Stimulated activated CD4-positive, alpha-beta T cell treated with anti-CD3 and anti-CD28 coated beads, Interleukin-1b, Interleukin-23, amount 100 ng/mL, for 1 hour (primary cell): ENCODE measurements around the gene MCTP2.
"Not testable (repeated sequence)": the region's sequence is repeated elsewhere in the genome, so short reads cannot be mapped to it uniquely, and the experiment has no call there.

Source experiments
- DNase-seq, 2 donors: peaks; one replicate each; pipeline ENCODE4 v3.0.0-alpha.2; 2020; ENCODE audit warnings: low read depth in 2 of 2

MCTP2 gene

DNA sequence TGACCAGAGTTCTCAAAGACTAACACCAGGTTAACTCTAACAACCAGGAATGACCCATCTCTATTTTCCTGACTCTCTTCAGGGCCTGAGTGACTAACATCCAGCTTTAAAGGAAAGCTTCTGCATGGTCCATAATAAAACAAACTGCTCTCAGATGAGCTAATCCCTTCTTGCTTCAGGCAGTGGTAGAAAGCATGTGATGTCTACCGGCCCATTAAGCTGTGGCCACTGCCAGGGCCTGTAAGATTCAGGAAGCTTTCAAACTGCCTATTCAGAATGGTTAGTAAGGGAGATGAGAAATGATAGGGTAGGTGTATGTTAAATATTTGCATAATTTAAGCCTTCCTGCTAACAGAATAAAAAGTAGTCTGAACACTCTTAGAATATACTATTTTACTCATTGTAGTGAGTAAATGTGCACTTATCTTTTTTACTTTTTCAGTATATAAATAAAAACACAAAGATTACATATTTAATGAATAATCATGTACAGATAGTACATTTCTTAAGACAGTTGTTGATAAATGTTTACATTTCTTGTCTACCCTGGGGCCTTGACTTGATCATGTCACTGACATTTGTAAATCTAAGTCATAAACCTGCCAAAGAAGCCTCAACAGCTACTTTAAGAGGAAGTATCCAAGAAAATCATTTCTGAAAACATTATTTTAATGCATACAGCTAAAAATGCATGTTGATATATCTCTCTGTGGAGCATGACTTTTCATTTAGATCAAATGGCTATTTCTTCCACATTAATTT lies 222.0 kb downstream of the MCTP2 start:
- no peak for DNase-seq

DNA sequence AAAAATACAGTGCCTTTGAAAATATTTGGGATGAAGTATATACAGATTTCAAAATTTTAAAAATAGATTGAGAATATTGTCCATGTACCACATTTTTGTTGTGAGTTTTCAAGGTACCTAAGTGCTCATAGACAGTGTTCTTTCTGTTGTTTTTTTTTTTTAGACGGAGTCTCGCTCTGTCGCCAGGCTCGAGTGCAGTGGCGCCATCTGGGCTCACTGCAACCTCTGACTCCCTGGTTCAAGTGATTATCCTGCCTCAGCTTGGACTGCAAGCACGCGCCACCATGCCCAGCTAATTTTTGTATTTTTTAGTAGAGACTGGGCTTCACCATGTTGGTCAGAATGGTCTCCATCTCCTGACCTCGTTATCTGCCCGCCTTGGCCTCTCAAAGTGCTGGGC lies 223.9 kb downstream of the MCTP2 start:
- DNase-seq: no peak

DNA sequence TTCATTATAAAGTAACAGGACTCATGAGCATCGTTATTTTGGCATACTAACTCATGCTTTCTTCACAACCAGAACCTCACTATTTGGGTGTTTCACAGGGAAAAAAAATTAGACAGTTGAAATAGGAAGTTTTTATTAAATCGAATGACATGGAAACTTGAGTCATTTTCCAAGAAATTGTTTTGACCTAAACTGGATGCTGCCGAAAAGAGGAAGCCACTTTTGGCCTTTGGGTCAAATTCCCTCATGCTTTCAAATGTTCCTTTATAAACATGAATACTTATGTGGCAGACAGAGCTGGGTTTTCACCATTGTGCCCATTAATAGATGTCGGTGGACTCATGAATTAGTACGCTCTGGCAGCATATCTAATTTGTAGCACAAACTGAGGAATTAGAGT lies 224.9 kb downstream of the MCTP2 start:
- DNase-seq: no peak

GRCh38 chr15:94457661-94458060 lies 226.3 kb downstream of the MCTP2 start:
- DNase-seq: no peak

GRCh38 chr15:94460624-94461023 lies 229.3 kb downstream of the MCTP2 start:
- no peak for DNase-seq

DNA sequence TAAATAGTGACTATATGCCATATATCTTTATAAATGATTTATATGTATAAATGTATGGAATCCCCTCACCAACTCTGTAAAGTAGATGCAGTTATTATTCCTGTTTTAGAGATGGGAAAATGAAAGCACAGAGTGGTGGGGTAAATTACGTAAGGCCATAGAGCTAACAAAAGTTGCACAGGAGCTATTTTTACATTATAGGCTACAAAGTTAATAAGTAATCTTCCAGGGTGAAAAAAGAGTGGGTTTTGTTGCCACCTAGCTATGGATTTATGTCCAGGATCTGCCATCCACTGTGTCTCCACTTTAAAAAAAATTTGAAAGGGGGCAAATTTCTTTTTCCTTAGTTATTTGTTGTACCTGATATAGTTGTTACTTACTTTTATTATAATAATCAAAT lies 235.7 kb downstream of the MCTP2 start:
- DNase-seq: no peak

DNA sequence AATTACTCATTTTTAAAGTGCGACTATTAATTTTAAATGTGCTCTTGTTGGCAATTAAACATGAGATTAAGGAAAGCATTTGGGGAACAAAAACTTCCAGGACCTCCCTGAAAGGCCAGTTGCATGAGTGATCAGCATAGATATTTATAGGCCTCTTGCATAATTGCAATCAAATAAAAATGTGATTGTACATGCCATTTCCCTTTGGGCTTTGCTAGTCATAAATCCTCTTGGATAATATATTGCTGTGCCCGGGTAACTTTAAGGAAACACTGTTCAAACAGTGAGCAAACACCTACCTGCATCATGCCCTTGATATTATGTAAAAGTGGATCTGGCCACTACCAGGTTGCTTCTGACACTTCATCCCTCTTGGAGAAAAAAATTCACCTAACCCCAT lies 239.1 kb downstream of the MCTP2 start:
- DNase-seq: no peak

DNA sequence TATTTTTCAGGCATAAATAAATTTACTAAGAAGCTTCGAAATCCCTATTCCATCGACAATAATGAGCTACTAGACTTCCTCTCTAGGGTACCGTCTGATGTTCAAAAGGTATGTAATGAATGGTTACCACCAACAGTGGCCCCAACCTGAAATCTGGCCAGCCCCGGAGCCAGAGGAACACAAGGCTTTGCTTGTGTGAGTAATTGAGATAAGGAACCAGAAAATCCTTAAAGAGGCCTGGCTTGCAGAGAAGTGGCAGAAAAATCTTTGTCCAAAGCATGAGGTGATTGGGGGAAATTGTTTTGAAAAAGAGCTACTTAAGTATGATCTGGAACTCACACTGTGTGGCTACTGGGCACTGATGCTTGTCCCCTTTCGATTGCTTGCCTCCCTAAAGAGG lies 245.3 kb downstream of the MCTP2 start:
- no peak for DNase-seq

DNA sequence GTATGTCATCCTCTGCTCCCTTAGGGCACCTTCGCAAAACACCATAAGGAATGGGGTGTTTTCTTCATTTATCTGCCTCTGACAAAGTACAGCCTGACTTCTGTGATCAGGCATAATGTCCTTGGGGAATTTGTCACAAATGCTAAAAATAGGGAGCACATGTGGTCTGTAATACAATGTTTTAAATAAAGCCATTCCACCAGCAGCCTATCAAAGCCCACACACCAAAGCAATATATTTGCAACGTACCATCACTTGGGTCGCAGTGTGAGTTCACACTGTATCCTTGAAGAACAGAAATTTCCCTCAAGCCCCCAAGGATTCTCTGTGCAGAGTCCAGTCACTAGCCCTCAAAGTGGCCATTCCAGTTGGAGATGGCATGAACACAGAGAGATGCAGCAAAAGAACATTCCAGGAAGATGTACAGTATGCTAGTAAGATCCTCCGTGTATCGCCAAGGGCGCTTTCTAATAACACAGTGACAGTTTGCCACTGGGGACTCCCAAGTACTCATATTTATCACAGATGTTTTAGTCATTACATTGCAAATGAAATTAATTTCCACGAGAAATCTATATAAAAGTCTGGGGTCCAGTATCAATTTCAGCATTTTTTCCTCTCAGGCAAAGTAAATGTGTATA lies 246.7 kb downstream of the MCTP2 start:
- DNase-seq: no peak

- no peak for DNase-seq
Observed at GRCh38 chr15:94478763-94479162, 247.4 kb downstream of the MCTP2 start.

GRCh38 chr15:94480289-94480834 lies 249.0 kb downstream of the MCTP2 start:
- no peak for DNase-seq

- no peak for DNase-seq
Observed at GRCh38 chr15:94485148-94485719, 253.9 kb downstream of the MCTP2 start.

DNA sequence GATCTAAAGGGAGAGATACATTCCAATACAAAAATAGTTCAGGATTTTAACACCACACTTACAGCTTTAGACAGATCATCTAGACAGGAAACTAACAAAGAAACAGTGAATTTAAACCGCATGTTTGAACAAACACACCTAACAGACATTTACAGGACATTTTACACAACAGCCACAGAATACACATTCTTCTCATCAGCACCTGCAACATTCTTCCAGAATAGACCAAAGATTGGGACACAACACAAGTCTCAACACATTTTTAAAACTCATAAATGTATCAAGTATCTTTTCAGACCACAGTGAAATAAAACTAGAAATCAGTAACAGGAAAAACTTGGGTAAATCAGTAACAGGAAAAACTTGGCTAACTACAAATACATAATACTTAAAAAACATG lies 256.3 kb downstream of the MCTP2 start:
- no peak for DNase-seq

DNA sequence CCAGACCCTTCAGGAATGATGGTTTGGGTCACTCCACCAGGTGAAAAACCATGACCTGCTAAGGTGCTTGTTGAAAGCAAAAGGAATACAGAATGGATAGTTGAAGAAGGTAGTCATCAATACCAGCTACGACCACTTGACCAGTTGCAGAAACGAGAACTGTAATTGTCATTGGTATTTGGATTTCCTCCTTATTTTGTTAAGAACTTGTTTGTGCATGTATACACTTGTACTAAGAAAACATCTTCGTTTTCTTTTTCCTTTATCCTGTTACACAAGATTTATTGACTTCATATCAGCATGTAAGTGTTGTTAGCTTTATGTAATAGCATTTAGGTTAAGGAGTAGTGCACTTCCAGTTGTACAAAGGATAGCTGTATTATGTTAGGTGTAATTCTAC lies 261.8 kb downstream of the MCTP2 start:
- no peak for DNase-seq

DNA sequence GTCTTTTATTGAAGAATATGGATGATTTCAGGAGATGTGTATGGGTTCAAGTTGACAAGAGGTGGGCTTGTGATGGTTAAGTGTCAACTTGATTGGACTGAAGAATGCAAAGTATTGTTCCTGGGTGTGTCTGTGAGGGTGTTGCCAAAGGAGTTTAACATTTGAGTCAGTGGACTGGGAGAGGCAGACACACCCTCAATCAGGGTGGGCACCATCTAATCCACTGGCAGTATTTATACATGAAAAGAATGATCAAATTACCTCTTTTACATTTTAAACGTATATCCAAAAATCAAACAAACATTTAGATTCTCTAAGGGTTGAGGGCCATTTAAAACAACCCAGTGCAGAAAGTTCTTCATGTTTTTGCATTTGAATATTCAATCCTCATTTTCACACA lies 262.2 kb downstream of the MCTP2 start:
- not testable (repeated sequence) for DNase-seq

GRCh38 chr15:94494732-94495131 lies 263.4 kb downstream of the MCTP2 start:
- no peak for DNase-seq

- DNase-seq: no peak
Observed at GRCh38 chr15:94503293-94503692, 271.9 kb downstream of the MCTP2 start.

GRCh38 chr15:94509259-94509658 lies 277.9 kb downstream of the MCTP2 start:
- no peak for DNase-seq

GRCh38 chr15:94522125-94522524 lies 290.8 kb downstream of the MCTP2 start:
- no peak for DNase-seq

DNA sequence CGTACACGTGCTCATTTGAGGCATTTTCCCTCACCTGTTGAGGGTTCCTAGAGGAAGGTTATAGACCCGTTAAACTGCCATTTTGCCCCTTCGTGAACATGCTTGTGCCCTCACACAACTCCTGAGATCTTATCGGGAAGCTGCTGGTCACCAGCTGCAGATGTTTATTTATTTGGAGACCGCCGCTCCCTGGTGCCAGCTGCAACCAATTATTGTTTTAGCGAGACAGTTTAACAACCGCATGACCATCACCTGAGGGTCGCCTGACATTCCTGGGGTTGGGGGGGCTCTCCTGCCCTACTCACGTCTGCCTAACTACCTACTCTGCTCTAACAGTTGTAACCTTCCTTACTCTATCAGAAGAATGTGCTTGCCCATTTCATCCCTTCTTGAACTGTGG lies 292.5 kb downstream of the MCTP2 start:
- no peak for DNase-seq

DNA sequence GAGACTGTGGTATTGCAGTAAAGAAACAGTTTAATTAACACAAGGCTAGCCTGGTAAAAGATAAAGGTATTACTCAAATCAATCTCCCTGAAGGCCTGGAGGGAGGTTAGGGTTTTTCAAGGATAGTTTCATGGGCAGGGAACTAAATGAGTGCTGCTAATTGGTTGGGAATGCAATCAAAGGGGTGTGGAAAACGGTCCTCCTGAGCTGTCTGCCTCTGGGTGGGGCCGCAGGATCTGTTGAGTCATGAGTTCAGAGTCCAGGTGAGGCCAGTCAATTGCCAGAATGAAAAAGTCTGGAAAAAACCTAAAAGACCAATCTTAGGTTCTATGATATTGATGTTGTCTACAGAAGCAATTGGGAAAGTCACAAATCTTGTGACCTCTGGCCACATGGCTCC lies 293.2 kb downstream of the MCTP2 start:
- DNase-seq: no peak

DNA sequence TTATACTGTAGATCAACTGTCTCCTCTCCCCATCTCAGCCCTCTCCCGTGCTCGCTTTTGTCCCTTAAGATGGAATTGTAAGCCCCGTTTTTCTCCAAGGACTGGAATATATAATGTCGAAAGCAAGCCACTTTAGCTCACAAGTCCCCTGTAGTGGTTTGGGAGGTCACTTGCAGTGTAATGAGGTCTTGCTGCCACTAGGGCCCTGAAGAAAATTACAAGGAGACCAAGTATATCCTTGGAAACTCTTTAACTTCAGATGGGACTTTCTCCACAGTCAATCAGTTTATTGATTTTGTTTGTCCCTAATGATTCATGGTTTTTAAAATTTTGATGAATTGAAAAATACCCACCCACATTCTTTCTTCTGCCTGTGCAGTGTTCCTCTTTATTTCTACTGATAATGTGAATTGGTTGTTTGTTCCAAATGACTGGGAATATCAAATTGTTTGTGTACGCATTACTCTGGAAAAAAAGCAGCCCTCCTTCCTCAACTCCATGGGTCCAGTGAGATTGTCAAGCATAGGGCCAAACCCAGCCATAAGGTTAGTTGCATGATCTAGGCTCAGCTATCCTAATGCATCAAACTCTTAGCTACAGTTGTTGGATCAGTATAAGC lies 294.8 kb downstream of the MCTP2 start:
- DNase-seq: no peak

DNA sequence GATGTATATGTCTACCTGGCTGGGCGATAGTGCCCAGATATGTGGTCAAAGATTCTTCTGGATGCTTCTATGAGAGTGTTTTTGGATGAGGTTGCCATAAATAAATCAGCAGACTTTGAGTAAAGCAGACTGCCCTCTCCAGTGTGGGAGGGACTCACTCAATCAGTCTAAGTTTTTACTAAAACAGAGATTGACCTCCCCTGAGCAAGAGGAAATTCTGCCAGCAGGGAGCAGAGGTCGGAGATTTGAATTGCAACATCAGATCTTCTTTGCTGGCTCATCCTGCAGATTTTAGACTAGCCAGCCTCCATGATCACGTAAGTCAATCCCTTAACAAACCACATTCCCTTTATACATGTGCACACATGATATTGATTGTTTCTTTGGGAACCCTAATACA lies 300.9 kb downstream of the MCTP2 start:
- DNase-seq: no peak
